ENCODE measurements around the gene GTPBP3.

DNA sequence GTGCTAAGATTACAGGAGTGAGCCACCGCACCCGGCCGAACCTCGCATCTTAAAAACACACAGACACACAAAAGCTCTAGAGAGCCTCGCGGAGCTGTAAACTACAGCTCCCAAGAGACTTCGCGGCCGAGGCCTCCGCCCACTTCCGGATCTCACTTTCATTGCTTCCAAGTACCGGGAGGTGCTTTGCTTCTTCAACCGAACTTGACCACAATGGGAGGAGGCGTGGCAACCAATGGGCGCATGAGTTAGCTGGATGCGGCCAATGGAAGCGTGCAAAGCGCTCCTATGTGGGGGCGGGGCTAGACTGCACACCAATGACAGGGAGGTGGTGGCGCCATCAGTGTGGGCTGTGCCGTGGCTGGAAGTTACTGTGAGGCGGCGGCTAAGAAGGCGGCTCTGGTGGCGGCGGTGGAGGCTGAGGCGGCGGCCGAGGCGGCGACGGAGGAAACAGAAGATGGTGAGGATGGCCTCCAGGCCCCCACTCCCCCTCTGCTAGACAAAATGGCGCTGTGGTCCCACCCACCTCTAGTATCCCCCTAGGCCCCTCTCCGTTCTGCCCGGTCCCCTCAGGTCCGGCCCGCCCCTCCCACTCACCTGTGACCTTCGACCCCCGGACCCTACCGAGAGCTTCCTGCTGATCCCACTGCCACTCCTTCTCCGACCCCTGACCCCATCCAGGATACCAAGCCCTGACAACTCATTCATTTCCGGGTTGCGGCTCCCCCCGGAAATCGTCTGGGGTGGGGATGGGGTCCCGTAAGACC is 28.0 kb upstream of the GTPBP3 start, which contains the start of gene DDA1:
- TF ChIP-seq, protein P1, sequence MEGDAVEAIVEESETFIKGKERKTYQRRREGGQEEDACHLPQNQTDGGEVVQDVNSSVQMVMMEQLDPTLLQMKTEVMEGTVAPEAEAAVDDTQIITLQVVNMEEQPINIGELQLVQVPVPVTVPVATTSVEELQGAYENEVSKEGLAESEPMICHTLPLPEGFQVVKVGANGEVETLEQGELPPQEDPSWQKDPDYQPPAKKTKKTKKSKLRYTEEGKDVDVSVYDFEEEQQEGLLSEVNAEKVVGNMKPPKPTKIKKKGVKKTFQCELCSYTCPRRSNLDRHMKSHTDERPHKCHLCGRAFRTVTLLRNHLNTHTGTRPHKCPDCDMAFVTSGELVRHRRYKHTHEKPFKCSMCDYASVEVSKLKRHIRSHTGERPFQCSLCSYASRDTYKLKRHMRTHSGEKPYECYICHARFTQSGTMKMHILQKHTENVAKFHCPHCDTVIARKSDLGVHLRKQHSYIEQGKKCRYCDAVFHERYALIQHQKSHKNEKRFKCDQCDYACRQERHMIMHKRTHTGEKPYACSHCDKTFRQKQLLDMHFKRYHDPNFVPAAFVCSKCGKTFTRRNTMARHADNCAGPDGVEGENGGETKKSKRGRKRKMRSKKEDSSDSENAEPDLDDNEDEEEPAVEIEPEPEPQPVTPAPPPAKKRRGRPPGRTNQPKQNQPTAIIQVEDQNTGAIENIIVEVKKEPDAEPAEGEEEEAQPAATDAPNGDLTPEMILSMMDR (IDR thresholded peaks at IDR 0.05): no peak
- no peak for TF ChIP-seq ZFX (IDR thresholded peaks at IDR 0.05; ENCODE audit: borderline replicate concordance)

Measured in 22Rv1 (cell line).